HCT116 (cell line): ENCODE measurements around the gene TBX2.
"Not testable (repeated sequence)": the region's sequence is repeated elsewhere in the genome, so short reads cannot be mapped to it uniquely, and the experiment has no call there.

Experiments
- MAX ChIP-seq: IDR thresholded peaks from 2 replicates; pipeline ENCODE4 v1.6.1; 2012
- YY1 ChIP-seq: IDR thresholded peaks from 2 replicates; pipeline ENCODE4 v1.6.1; 2011; ENCODE audit warnings: low read length, low read depth, moderate library complexity, mild to moderate bottlenecking; ENCODE audit not compliant: insufficient replicate concordance; ENCODE audit errors: extremely low read depth

DNA sequence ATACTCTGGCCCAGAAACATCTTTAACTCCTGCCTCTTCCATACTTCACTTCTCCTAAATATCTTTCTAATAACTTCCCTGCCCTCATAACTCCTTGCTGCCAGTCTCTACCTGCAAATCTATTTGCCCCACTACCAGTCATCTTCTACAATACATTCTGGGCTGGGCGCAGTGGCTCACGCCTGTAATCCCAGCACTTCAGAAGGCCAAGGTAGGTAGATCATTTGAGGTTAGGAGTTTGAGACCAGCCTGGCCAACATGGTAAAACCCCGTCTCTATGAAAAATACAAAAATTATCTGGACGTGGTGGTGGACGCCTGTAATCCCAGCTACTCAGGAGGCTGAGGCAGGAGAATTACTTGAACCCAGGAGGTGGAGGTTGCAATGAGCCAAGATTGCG lies 41.9 kb downstream of the TBX2 start:
- not testable (repeated sequence) for TF ChIP-seq YY1, MAX
